DND-41 (cell line): ENCODE measurements around the gene LCN12.

Experiments used
- EZH2 ChIP-seq: IDR thresholded peaks from 3 replicates; pipeline ENCODE4 v1.6.1; 2012; ENCODE audit warnings: borderline replicate concordance, low read depth, mild to moderate bottlenecking, moderate library complexity, low read length, inconsistent platforms; ENCODE audit not compliant: severe bottlenecking
- TF ChIP-seq, protein P1 (sequence below): IDR thresholded peaks from 2 replicates; pipeline ENCODE4 v1.5.1; 2012; ENCODE audit warnings: borderline replicate concordance, low read length, moderate library complexity, mild to moderate bottlenecking; ENCODE audit not compliant: poor library complexity, severe bottlenecking; ENCODE audit errors: extremely low read depth

GRCh38 chr9:137001857-137002645 lies 50.0 kb downstream of the LCN12 start:
- TF ChIP-seq, protein P1, sequence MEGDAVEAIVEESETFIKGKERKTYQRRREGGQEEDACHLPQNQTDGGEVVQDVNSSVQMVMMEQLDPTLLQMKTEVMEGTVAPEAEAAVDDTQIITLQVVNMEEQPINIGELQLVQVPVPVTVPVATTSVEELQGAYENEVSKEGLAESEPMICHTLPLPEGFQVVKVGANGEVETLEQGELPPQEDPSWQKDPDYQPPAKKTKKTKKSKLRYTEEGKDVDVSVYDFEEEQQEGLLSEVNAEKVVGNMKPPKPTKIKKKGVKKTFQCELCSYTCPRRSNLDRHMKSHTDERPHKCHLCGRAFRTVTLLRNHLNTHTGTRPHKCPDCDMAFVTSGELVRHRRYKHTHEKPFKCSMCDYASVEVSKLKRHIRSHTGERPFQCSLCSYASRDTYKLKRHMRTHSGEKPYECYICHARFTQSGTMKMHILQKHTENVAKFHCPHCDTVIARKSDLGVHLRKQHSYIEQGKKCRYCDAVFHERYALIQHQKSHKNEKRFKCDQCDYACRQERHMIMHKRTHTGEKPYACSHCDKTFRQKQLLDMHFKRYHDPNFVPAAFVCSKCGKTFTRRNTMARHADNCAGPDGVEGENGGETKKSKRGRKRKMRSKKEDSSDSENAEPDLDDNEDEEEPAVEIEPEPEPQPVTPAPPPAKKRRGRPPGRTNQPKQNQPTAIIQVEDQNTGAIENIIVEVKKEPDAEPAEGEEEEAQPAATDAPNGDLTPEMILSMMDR, result no peak
- no peak for TF ChIP-seq EZH2
